RWPE2 (cell line): Measurements from ENCODE around the gene GLP1R.

Experiments used
- ATAC-seq: fragments of 200-7000 bp; cut with Tn5 transposase; 3 replicates; pipeline ENCODE4 v1.9.1; 2021; ENCODE audit warnings: low read depth
- DNase-seq: peaks from one replicate; pipeline ENCODE4 v3.0.0-alpha.2; 2020; ENCODE audit warnings: low spot score
- H3K27ac ChIP-seq: fragments of 450-650 bp; 2 replicates; pipeline ENCODE4 v1.5.1; 2017; ENCODE audit warnings: mild to moderate bottlenecking; ENCODE audit not compliant: poor library complexity, severe bottlenecking
- H3K27me3 ChIP-seq: fragments of 250-450 bp; sonication (Bioruptor Pico); 2 replicates; pipeline ENCODE4 v1.5.1; 2021; ENCODE audit warnings: mild to moderate bottlenecking, moderate library complexity; ENCODE audit not compliant: insufficient read depth, poor library complexity, severe bottlenecking
- H3K36me3 ChIP-seq: fragments of 250-450 bp; sonication (Bioruptor Pico); 2 replicates; pipeline ENCODE4 v1.5.1; 2020; ENCODE audit warnings: low read depth, mild to moderate bottlenecking, moderate library complexity
- H3K4me1 ChIP-seq: fragments of 250-450 bp; sonication (Bioruptor Pico); 2 replicates; pipeline ENCODE4 v1.5.1; 2021; ENCODE audit warnings: mild to moderate bottlenecking, moderate library complexity; ENCODE audit not compliant: insufficient read depth, poor library complexity, severe bottlenecking
- H3K4me3 ChIP-seq: fragments of 250-450 bp; sonication (Bioruptor Pico); 2 replicates; pipeline ENCODE4 v1.5.1; 2021; ENCODE audit warnings: mild to moderate bottlenecking, moderate library complexity; ENCODE audit not compliant: severe bottlenecking
- H3K9me3 ChIP-seq: fragments of 250-450 bp; sonication (Bioruptor Pico); 2 replicates; pipeline ENCODE4 v1.5.1; 2021; ENCODE audit warnings: mild to moderate bottlenecking, moderate library complexity; ENCODE audit not compliant: severe bottlenecking
- CTCF ChIP-seq: fragments of 450-650 bp; IDR thresholded peaks from one replicate; pipeline ENCODE4 v1.5.1; 2017; ENCODE audit warnings: mild to moderate bottlenecking, moderate library complexity; ENCODE audit not compliant: poor library complexity, severe bottlenecking

The GLP1R gene

GRCh38 chr6:39093149-39093708 is 44.6 kb downstream of the GLP1R start:
- TF ChIP-seq CTCF: no peak
- H3K27me3 ChIP-seq: peaks cover 32% of the 10 kb centered on the region
- no peak for DNase-seq
- H3K36me3 ChIP-seq: no peaks in the 10 kb centered on the region
- no peaks in the 10 kb centered on the region for H3K9me3 ChIP-seq
- H3K4me1 ChIP-seq: no peaks in the 10 kb centered on the region
- no peak overlapping the region for H3K4me3 ChIP-seq
- ATAC-seq: no peak
- H3K27ac ChIP-seq: no peak overlapping the region

GRCh38 chr6:39095578-39095977 is 47.0 kb downstream of the GLP1R start:
- TF ChIP-seq CTCF: no peak
- H3K9me3 ChIP-seq: no peaks in the 10 kb centered on the region
- H3K4me1 ChIP-seq: no peaks in the 10 kb centered on the region
- no peak for DNase-seq
- H3K4me3 ChIP-seq: no peak overlapping the region
- no peak for ATAC-seq
- no peak overlapping the region for H3K27ac ChIP-seq
- peaks cover 13% of the 10 kb centered on the region for H3K27me3 ChIP-seq
- no peaks in the 10 kb centered on the region for H3K36me3 ChIP-seq

GRCh38 chr6:39100358-39100757 is 51.8 kb downstream of the GLP1R start:
- H3K9me3 ChIP-seq: no peaks in the 10 kb centered on the region
- DNase-seq (no peak), ATAC-seq (no peak)
- H3K27ac ChIP-seq: no peak overlapping the region
- no peak for TF ChIP-seq CTCF
- H3K4me3 ChIP-seq: no peak overlapping the region
- H3K4me1 ChIP-seq: no peaks in the 10 kb centered on the region
- H3K36me3 ChIP-seq: no peaks in the 10 kb centered on the region
- H3K27me3 ChIP-seq: no peaks in the 10 kb centered on the region

- no peaks in the 10 kb centered on the region for H3K4me1 ChIP-seq
- no peak overlapping the region for H3K4me3 ChIP-seq
- TF ChIP-seq CTCF: peak; percentile 16
- H3K9me3 ChIP-seq: no peaks in the 10 kb centered on the region
- no peak overlapping the region for H3K27ac ChIP-seq
- DNase-seq (no peak), ATAC-seq (no peak)
- no peaks in the 10 kb centered on the region for H3K27me3 ChIP-seq
- no peaks in the 10 kb centered on the region for H3K36me3 ChIP-seq
Observed at GRCh38 chr6:39102071-39102820, 53.7 kb downstream of the GLP1R start.

GRCh38 chr6:39102821-39103136 is 54.2 kb downstream of the GLP1R start:
- ATAC-seq (no peak), DNase-seq (no peak)
- H3K9me3 ChIP-seq: no peaks in the 10 kb centered on the region
- no peak overlapping the region for H3K4me3 ChIP-seq
- no peak for TF ChIP-seq CTCF
- no peaks in the 10 kb centered on the region for H3K27me3 ChIP-seq
- H3K36me3 ChIP-seq: no peaks in the 10 kb centered on the region
- H3K4me1 ChIP-seq: no peaks in the 10 kb centered on the region
- no peak overlapping the region for H3K27ac ChIP-seq
